ENCODE measurements around the gene AASDH.

AASDH gene, protein sequence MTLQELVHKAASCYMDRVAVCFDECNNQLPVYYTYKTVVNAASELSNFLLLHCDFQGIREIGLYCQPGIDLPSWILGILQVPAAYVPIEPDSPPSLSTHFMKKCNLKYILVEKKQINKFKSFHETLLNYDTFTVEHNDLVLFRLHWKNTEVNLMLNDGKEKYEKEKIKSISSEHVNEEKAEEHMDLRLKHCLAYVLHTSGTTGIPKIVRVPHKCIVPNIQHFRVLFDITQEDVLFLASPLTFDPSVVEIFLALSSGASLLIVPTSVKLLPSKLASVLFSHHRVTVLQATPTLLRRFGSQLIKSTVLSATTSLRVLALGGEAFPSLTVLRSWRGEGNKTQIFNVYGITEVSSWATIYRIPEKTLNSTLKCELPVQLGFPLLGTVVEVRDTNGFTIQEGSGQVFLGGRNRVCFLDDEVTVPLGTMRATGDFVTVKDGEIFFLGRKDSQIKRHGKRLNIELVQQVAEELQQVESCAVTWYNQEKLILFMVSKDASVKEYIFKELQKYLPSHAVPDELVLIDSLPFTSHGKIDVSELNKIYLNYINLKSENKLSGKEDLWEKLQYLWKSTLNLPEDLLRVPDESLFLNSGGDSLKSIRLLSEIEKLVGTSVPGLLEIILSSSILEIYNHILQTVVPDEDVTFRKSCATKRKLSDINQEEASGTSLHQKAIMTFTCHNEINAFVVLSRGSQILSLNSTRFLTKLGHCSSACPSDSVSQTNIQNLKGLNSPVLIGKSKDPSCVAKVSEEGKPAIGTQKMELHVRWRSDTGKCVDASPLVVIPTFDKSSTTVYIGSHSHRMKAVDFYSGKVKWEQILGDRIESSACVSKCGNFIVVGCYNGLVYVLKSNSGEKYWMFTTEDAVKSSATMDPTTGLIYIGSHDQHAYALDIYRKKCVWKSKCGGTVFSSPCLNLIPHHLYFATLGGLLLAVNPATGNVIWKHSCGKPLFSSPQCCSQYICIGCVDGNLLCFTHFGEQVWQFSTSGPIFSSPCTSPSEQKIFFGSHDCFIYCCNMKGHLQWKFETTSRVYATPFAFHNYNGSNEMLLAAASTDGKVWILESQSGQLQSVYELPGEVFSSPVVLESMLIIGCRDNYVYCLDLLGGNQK

DNA sequence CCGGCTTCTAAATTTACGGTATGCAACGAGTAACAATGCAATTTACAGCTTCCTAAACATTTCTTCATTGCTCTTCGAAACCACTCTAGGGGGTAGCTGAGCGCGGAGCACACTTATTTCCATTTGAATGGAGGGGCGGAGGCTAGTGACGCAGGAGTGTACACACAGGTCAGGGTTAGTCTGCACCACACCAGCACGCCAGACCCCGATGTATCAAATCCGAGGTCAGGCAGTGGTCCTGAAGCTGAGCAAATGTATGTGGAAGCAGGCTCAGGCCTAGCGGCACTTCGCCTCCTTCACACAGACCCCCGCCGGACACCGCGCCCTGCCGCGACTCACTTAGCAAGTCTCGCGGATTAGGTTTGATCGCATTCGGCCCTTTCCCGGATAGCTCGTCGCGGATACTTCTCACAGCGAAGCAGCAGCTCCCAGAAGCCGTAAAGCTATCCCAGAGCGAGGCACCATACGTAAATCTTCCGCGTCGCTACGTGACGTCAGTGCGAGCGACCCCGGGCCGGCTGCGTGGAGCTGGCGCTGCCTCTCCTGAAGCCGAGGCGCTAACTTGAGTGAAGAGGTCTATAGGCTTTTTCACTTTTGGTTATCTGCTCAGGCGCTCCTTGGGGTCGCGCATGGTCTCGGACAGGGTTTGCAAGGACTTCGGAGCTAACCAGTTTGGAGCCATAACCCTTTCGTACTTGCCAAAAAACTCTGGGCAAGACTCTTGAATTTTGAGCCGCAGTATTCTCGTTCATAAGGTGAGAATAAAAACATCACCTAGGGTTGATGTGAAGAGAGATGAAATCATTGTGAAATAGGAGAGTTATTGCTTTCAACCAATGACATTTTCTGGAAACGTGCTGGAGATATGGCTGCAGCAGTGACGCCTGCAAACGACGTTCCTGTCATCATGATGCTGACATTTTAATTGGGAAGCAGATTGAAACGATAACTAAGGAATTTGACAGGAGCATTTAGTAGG lies at the start of gene AASDH:
Gene AASDH, minus strand, starts transcription at position 469 of the 979 bp plus-strand sequence. CDS start 3,192 bp downstream, outside the sequence.
- peak; percentile 96 to 97 for ATAC-seq (replicated peaks)
- peak; percentile 93 for DNase-seq
- peak within 1 kb of the TSS; percentile 99 for H3K27ac Mint-ChIP-seq
- peaks cover 27 to 42% of the 10 kb centered on the region in 2 donors for H3K4me1 Mint-ChIP-seq
- no peaks in the 10 kb centered on the region for H3K9me3 Mint-ChIP-seq
- H3K27me3 Mint-ChIP-seq = no peaks in the 10 kb centered on the region
- H3K36me3 Mint-ChIP-seq = peaks cover 12 to 29% of the 10 kb centered on the region in 2 donors
- H3K4me3 Mint-ChIP-seq = peak within 1 kb of the TSS; percentile 89 to 92

DNA sequence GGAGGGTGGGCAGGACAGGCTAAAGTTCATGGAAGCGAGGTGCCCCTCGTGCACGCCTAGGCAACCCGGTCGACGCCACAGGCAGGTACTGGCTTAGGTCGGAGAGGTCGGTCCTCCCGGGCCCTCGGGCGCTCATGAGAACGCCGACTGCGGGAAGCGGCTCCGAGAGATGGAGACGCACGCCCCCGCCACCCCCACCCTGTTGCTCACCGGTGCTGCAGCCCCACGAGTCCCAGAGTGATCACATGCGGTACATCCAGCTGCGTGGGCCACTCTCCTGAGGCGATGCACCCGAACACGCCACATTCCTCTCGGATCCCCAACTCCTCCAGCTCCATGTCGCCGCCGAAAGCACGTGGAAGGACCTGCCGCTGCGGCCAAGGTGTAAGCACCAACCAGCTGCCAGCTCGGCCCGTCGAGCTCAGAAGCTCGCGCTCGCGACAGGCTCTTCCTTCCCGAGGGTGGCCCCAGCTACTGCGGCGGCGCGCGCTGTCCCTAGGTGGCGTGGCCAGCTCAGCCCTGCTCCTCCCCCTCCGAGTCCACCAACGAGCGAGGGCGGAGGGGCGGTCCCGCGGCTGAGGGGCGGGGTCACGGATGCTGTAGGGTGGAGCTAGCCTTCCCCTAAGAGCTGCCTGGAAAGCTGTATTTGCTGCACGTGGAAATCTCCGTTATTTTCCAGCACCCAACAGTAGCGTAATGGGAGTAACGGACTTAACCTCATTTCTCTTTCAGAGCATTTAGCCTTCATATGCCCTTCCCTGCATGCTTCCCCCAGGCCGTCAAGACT lies 48.0 kb upstream of the AASDH start, which contains the start of gene PPAT:
Gene PPAT, minus strand, starts transcription at position 476 of the 787 bp plus-strand sequence. Its CDS starts 138 bp downstream, at position 338.
- Mint-ChIP-seq H3K9me3 (no peaks in the 10 kb centered on the region), H3K36me3 (peaks cover 12 to 17% of the 10 kb centered on the region in 2 donors), H3K27ac (peak within 1 kb of the TSS; percentile 99), H3K27me3 (no peaks in the 10 kb centered on the region), H3K4me1 (peaks cover 19 to 31% of the 10 kb centered on the region in 2 donors), H3K4me3 (peak within 1 kb of the TSS; percentile 88 to 94)
- ATAC-seq (replicated peaks) (peak; percentile 79 to 82), DNase-seq (peak; percentile 98)

DNA sequence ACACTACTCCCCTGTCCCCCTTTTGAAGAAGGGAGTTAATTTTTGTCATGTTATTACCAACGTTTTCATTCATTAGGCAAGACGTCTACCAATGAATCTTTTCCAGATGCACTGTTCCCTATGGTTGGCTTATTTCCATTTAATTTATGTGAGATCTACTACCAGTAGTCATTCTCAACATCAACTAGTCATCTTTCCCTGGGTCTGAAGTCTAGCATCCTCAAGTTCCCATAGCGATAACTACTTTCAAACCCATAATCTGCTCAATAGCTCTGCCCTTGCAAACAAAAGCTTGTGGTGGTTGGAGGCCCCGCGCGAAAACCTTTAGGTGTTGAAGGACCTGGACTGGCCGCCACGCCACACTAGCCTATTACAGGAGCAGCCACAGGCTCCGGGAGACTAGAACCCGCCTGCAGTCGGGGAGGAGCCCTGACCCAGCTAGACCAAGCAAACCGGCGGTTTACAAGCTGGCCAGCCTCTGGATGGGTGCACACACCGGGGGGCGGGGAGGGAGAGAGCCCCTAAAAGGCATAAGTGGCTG lies 47.4 kb upstream of the AASDH start:
- H3K4me1 Mint-ChIP-seq = peaks cover 16 to 27% of the 10 kb centered on the region in 2 donors
- peaks cover 11 to 13% of the 10 kb centered on the region in 2 donors for H3K36me3 Mint-ChIP-seq
- H3K9me3 Mint-ChIP-seq = no peaks in the 10 kb centered on the region
- DNase-seq (peak; percentile 34), ATAC-seq (replicated peaks) (peak; percentile 13 to 22)
- H3K27ac Mint-ChIP-seq = peak overlapping the region; percentile 99
- peak overlapping the region; percentile 88 to 94 for H3K4me3 Mint-ChIP-seq
- no peaks in the 10 kb centered on the region for H3K27me3 Mint-ChIP-seq

DNA sequence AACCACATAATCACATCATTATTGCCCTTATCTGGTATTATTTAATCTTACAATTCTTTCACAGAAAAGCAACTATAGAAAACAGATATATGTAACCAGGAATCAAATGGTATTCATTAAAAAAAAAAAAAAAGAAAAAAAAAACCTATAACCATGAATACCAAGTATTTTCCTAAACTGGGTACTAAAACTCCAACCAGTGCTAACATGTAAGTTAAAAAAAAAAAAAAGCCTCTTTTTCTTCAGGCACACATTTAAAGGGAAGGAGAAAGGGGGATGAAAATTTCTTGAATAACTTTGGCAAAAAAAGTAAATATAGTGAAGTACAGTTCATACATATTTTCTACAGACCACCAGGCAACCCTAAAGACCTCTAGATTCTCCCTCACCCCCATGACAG lies 46.0 kb upstream of the AASDH start:
- DNase-seq (no peak), ATAC-seq (replicated peaks) (no peak)
- H3K27ac Mint-ChIP-seq = no peak overlapping the region
- H3K9me3 Mint-ChIP-seq = no peaks in the 10 kb centered on the region
- H3K36me3 Mint-ChIP-seq = peaks cover 5 to 7% of the 10 kb centered on the region in 2 donors
- peaks cover 14 to 24% of the 10 kb centered on the region in 2 donors for H3K4me1 Mint-ChIP-seq
- H3K4me3 Mint-ChIP-seq = peak overlapping the region; percentile 25 to 56
- H3K27me3 Mint-ChIP-seq = no peaks in the 10 kb centered on the region

DNA sequence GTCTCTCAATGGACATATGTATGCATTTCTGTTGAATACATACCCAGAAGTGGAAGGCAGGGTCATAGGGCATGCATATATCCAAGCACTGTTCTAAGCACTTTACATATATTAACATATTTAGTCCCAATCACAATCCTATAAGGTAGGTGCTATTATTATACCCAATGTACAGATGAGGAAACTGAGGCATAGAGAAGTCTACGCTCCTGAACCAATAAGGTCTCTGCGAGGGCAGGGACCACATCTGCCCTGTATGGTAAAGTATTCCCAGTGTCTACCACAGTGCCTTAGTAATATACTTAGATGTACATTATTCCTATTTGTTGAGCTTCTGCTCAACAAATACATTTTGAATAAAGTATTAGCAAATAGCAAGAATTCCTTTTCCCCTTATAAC lies 42.9 kb upstream of the AASDH start:
- Mint-ChIP-seq H3K4me3 (no peak overlapping the region), H3K27ac (no peak overlapping the region), H3K4me1 (peaks cover 14 to 38% of the 10 kb centered on the region in 2 donors), H3K36me3 (peaks cover 9% of the 10 kb centered on the region in 2 donors), H3K27me3 (no peaks in the 10 kb centered on the region), H3K9me3 (peaks cover 2 to 3% of the 10 kb centered on the region in 2 donors)
- DNase-seq (no peak), ATAC-seq (replicated peaks) (no peak)

DNA sequence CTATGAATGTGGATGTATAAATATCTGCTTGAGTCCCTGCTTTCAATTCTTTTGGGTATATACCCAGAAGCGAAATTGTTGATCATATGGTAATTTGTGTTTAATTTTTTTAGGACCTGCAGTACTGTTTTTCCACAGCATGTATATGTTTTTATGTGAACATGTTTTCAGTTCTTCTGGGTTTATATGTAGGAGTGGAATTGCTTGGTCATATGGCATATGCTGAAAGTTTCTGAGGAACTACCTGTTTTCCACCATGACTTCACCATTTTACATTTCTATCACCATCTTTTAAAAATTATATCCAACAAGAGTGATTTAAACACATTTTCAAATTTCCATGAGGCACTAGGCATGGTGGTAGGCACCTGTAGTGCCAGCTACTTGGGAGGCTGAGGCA lies 39.9 kb upstream of the AASDH start:
- DNase-seq (no peak), ATAC-seq (replicated peaks) (no peak)
- H3K27ac Mint-ChIP-seq = no peak overlapping the region
- H3K4me1 Mint-ChIP-seq = peaks cover 8 to 26% of the 10 kb centered on the region in 2 donors
- no peak overlapping the region for H3K4me3 Mint-ChIP-seq
- H3K27me3 Mint-ChIP-seq = no peaks in the 10 kb centered on the region
- peaks cover 2 to 3% of the 10 kb centered on the region in 2 donors for H3K9me3 Mint-ChIP-seq
- H3K36me3 Mint-ChIP-seq = peaks cover 9% of the 10 kb centered on the region in 2 donors

DNA sequence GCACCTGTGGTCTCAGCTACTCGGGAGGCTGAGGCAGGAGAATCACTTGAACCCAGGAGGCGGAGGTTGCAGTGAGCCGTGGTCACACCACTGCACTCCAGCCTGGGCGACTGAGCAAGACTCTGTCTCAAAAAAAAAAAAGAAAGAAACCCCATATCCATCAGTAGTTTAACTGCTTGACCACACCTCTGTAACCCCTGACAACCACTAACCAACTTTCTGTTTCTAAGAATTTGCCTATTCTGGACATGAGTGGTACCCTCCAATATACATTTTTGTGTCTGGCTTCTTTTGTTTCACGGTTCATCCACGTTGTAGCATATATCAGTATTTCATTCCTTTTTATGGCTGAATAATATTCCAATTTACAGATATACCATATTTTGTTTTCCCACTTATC lies 39.0 kb upstream of the AASDH start:
- Mint-ChIP-seq H3K27ac (no peak overlapping the region), H3K36me3 (peaks cover 9% of the 10 kb centered on the region in 2 donors), H3K9me3 (peaks cover 2 to 3% of the 10 kb centered on the region in 2 donors), H3K4me1 (peaks cover 8 to 26% of the 10 kb centered on the region in 2 donors), H3K27me3 (no peaks in the 10 kb centered on the region), H3K4me3 (no peak overlapping the region)
- ATAC-seq (replicated peaks) (peak in 1 of 2 donors; percentile 34), DNase-seq (no peak)

DNA sequence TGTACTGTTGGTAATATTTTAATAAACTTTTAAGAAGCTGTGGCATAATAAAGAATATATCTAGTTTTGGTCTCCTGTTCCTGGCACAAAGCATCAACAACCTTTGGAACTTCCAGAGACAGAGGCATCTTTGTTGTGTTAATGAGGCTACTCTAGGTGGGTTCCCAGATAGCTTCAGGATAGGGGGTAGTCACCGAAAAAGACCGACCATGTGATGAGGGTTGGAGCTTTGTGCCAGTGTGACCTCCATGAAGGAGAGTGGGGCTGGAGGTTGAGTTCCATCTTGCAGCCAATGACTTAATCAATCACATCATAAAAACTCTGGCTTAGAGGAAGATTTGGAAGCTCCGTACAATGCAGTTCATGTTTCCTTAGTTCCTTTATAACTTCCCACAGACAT lies 38.2 kb upstream of the AASDH start:
- ATAC-seq (replicated peaks) = no peak
- no peak overlapping the region for H3K27ac Mint-ChIP-seq
- H3K36me3 Mint-ChIP-seq = peaks cover 9% of the 10 kb centered on the region in 2 donors
- H3K4me1 Mint-ChIP-seq = peaks cover 10 to 30% of the 10 kb centered on the region in 2 donors
- H3K9me3 Mint-ChIP-seq = peaks cover 2 to 3% of the 10 kb centered on the region in 2 donors
- H3K27me3 Mint-ChIP-seq = no peaks in the 10 kb centered on the region
- H3K4me3 Mint-ChIP-seq = no peak overlapping the region
- no peak for DNase-seq

DNA sequence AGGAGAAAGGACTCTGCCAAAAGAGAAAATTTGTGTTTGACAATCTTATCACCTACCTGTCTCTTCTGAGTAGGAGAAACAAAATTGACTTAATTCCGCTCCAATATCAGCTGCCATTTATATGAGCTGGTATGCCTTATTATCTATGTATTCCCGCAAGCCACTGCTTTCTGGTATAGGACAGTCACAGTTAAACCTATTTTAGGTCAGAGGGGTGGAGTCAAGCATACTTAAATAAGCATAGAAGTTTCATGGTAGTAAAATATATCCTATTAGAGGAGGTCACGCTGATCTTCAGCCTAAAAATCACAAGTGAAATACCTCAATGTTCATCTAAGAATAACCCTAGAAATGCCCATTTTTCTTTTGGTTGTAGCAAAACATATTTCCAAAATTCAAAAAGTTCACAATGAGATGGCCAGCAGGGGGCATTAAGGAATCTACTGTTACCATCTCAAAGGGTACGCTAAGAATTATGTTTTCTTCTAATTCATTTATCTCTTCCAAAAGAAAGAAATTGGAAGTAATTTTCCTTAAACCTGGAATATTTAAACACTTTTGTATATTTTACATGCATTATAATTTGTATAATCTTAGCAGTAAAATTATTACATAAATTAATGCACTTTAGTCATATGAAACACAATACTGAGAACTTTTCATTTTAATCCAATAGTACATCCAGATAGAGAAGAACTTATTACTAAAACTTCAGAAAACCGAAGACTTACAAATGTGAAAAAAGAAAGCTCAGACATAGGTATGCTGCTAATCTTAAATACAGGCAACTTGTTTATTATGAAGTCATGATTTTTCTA lies 37.6 kb upstream of the AASDH start:
- Mint-ChIP-seq H3K36me3 (peaks cover 9% of the 10 kb centered on the region in 2 donors), H3K27ac (no peak overlapping the region), H3K9me3 (peaks cover 2 to 3% of the 10 kb centered on the region in 2 donors), H3K27me3 (no peaks in the 10 kb centered on the region), H3K4me1 (peaks cover 10 to 34% of the 10 kb centered on the region in 2 donors), H3K4me3 (no peak overlapping the region)
- DNase-seq = no peak
- no peak for ATAC-seq (replicated peaks)

DNA sequence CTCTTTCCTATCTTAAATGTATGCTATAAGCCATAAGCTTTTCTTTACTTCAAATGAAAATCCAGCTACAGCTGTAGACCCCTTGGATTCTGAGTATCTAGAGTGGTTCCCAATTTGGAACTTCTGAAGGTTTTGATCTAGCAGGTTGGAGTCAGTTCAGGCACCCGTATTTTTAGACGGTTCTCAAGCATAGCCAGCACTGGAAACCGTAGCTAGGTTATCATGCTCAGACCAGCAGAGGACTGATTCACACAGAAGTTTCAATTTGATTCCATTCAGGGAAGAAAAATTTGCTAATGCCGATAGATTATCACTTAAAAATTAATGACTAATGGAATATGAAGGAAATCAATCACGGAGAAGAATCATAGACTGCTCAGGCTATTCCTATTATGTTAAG lies 36.9 kb upstream of the AASDH start:
- ATAC-seq (replicated peaks) (no peak), DNase-seq (no peak)
- no peaks in the 10 kb centered on the region for H3K27me3 Mint-ChIP-seq
- no peak overlapping the region for H3K4me3 Mint-ChIP-seq
- peaks cover 8 to 34% of the 10 kb centered on the region in 2 donors for H3K4me1 Mint-ChIP-seq
- peaks cover 13 to 14% of the 10 kb centered on the region in 2 donors for H3K36me3 Mint-ChIP-seq
- no peak overlapping the region for H3K27ac Mint-ChIP-seq
- peaks cover 2 to 3% of the 10 kb centered on the region in 2 donors for H3K9me3 Mint-ChIP-seq

DNA sequence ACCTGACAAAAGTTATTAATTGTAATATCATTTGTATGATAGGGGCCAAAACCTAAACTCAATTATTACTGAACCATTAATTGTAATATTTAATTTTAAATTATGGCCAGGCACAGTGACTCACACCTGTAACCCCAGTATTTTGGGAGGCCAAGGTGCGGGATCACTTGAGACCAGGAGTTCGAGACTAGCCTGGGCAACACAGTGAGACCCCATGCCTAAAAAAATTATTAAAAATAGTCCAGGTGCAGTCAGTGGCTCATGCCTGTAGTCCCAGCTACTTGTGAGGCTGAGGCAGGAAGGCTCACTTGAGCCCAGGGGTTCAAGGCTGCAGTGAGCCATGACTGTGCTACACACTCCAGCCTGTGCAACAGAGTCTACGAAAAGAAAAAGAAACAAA lies 30.1 kb upstream of the AASDH start:
- H3K4me1 Mint-ChIP-seq = peaks cover 2 to 19% of the 10 kb centered on the region in 2 donors
- peaks cover 4 to 5% of the 10 kb centered on the region in 2 donors for H3K36me3 Mint-ChIP-seq
- H3K27me3 Mint-ChIP-seq = no peaks in the 10 kb centered on the region
- no peak for ATAC-seq (replicated peaks)
- DNase-seq = no peak
- H3K27ac Mint-ChIP-seq = no peak overlapping the region
- no peaks in the 10 kb centered on the region for H3K9me3 Mint-ChIP-seq
- H3K4me3 Mint-ChIP-seq = no peak overlapping the region

DNA sequence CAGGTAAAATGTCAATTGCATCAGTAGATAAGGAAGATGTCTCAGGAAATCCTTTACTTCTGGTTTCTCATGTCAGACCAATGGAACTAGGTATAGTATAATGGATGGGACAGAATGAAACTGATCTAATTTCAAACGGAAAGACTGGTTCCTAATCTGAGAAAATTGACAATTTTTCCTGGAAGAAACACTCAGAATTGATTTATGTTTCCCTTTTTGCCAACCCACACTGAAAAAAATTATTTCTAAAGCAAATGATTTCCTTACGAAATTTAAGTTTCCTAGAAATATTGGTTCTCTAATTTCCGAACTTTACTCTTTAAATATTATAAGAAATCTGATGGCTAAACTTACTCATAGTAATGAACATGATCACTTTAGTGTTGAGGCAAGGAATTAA lies 29.1 kb upstream of the AASDH start:
- peaks cover 4 to 5% of the 10 kb centered on the region in 2 donors for H3K36me3 Mint-ChIP-seq
- H3K27ac Mint-ChIP-seq = no peak overlapping the region
- no peak for DNase-seq
- H3K4me3 Mint-ChIP-seq = no peak overlapping the region
- H3K27me3 Mint-ChIP-seq = no peaks in the 10 kb centered on the region
- no peaks in the 10 kb centered on the region for H3K9me3 Mint-ChIP-seq
- ATAC-seq (replicated peaks) = no peak
- peaks cover 2 to 19% of the 10 kb centered on the region in 2 donors for H3K4me1 Mint-ChIP-seq

All from stimulated activated naive B cell treated with anti-CD40 and anti-IgM and Interleukin-4, amounts not matched to agents 10 μg/mL and 1 μg/mL and 100 μg/mL, for 72 hours (primary cell).